ENCODE results near the gene NCBP3. TPM values are rescaled to one million over a fixed set of nuclear protein-coding genes. Genes with fewer than 3 reads are reported as not detected.

NCBP3 gene
- total and polyA plus RNA-seq, 8 donors = 7.6 to 40.6 (median 23.6) TPM

- Histone ChIP-seq H3K27me3 (no peaks in the 10 kb centered on the region), H3K4me1 (peaks cover 74 to 84% (median 83%) of the 10 kb centered on the region in 4 donors), H3K9me3 (no peaks in the 10 kb centered on the region), H3K27ac (peak overlapping the region; percentile 42 to 88 (median 82)), H3K36me3 (no peaks in the 10 kb centered on the region), H3K4me3 (peak overlapping the region; percentile 67 to 92 (median 70))
- WGBS, 5 donors = 0 to 1% (median 0%) methylated on average over 30 to 95 of the region's 96 CpGs
- DNase-seq = peak; percentile 65 to 89
- TF ChIP-seq EP300 (IDR thresholded peaks at IDR 0.05) = no peak
- TF ChIP-seq POLR2AphosphoS5 (IDR thresholded peaks at IDR 0.05) = peak in 2 of 3 donors; percentile 55 to 64
- intact Hi-C loops (cut with DNase I; ENCODE audit: low total_unique reads) = no loop called here
These were observed 46.3 kb upstream of the NCBP3 start for GRCh38 chr17:3892095-3892998.

GRCh38 chr17:3891626-3892094 lies 45.6 kb upstream of the NCBP3 start:
- TF ChIP-seq POLR2AphosphoS5 (IDR thresholded peaks at IDR 0.05) (no peak), POLR2A (IDR thresholded peaks at IDR 0.05) (no peak)
- Histone ChIP-seq H3K4me1 (peaks cover 78 to 91% (median 88%) of the 10 kb centered on the region in 4 donors), H3K27me3 (no peaks in the 10 kb centered on the region), H3K27ac (peak overlapping the region; percentile 8 to 88 (median 82)), H3K4me3 (peak overlapping the region; percentile 67 to 92 (median 70)), H3K36me3 (no peaks in the 10 kb centered on the region), H3K9me3 (no peaks in the 10 kb centered on the region)
- WGBS, 5 donors = 38 to 55% (median 43%) methylated on average over 10 to 12 of the region's 12 CpGs
- intact Hi-C loops (cut with DNase I; ENCODE audit: low total_unique reads) = no loop called here
- no peak for DNase-seq

- WGBS, 5 donors = 49 to 76% (median 72%) methylated on average over 4 of the region's 4 CpGs
- H3K27ac ChIP-seq = peak overlapping the region in 4 of 5 donors; percentile 83 to 93 (median 88)
- intact Hi-C loops (cut with DNase I; ENCODE audit: low total_unique reads) = no loop called here
- H3K36me3 ChIP-seq = no peaks in the 10 kb centered on the region
- no peaks in the 10 kb centered on the region for H3K9me3 ChIP-seq
- H3K4me3 ChIP-seq = no peak overlapping the region
- TF ChIP-seq POLR2A (IDR thresholded peaks at IDR 0.05) = no peak
- TF ChIP-seq CTCF (IDR thresholded peaks at IDR 0.05) = no peak
- no peak for TF ChIP-seq POLR2AphosphoS5 (IDR thresholded peaks at IDR 0.05)
- no peak for TF ChIP-seq EP300 (IDR thresholded peaks at IDR 0.05)
- peaks cover 78 to 95% (median 83%) of the 10 kb centered on the region in 4 donors for H3K4me1 ChIP-seq
- DNase-seq = no peak
- no peaks in the 10 kb centered on the region for H3K27me3 ChIP-seq
These were observed 44.8 kb upstream of the NCBP3 start for GRCh38 chr17:3890878-3891219.

GRCh38 chr17:3890082-3890877 lies 44.2 kb upstream of the NCBP3 start:
- no peaks in the 10 kb centered on the region for H3K9me3 ChIP-seq
- H3K4me3 ChIP-seq = no peak overlapping the region
- H3K36me3 ChIP-seq = peaks cover 0 to 3% (median 1%) of the 10 kb centered on the region in 4 donors
- H3K27ac ChIP-seq = peak overlapping the region; percentile 2 to 93 (median 87)
- DNase-seq = peak; percentile 41 to 78
- intact Hi-C loops (cut with DNase I; ENCODE audit: low total_unique reads) = no loop called here
- H3K4me1 ChIP-seq = peaks cover 74 to 95% (median 79%) of the 10 kb centered on the region in 4 donors
- H3K27me3 ChIP-seq = no peaks in the 10 kb centered on the region
- WGBS, 5 donors = 66 to 79% (median 74%) methylated on average over 9 to 22 of the region's 22 CpGs
- no peak for TF ChIP-seq POLR2A (IDR thresholded peaks at IDR 0.05)
- no peak for TF ChIP-seq EP300 (IDR thresholded peaks at IDR 0.05)
- TF ChIP-seq POLR2AphosphoS5 (IDR thresholded peaks at IDR 0.05) = no peak
- TF ChIP-seq CTCF (IDR thresholded peaks at IDR 0.05) = no peak
